GM18511 (cell line): ENCODE data around the gene RBM33.
"Not testable (repeated sequence)": the region's sequence is repeated elsewhere in the genome, so short reads cannot be mapped to it uniquely, and the experiment has no call there.

Experiments used
- ATAC-seq: cut with Tn5 transposase; IDR thresholded peaks from one replicate; pipeline ENCODE4 v1.9.1; 2021; ENCODE audit warnings: mild to moderate bottlenecking, moderate library complexity; ENCODE audit not compliant: unreplicated experiment

Gene RBM33

GRCh38 chr7:155685791-155686160 lies 41.3 kb downstream of the RBM33 start:
- peak; percentile 14 for ATAC-seq

DNA sequence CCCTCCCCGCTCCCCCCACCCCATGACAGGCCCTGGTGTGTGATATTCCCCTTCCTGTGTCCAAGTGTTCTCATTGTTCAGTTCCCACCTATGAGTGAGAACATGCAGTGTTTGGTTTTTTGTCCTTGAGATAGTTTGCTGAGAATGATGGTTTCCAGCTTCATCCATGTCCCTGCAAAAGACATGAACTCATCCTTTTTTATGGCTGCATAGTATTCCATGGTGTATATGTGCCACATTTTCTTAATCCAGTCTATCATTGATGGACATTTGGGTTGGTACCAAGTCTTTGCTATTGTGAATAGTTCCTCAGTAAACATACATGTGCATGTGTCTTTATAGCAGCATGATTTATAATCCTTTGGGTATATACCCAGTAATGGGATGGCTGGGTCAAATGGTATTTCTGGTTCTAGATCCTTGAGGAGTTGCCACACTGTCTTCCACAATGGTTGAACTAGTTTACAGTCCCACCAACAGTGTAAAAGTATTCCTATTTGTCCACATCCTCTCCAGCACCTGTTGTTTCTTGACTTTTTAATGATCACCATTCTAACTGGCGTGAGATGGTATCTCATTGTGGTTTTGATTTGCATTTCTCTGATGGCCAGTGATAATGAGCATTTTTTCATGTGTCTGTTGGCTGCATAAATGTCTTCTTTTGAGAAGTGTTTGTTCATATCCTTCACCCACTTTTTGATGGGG lies 42.3 kb downstream of the RBM33 start:
- ATAC-seq: not testable (repeated sequence)

DNA sequence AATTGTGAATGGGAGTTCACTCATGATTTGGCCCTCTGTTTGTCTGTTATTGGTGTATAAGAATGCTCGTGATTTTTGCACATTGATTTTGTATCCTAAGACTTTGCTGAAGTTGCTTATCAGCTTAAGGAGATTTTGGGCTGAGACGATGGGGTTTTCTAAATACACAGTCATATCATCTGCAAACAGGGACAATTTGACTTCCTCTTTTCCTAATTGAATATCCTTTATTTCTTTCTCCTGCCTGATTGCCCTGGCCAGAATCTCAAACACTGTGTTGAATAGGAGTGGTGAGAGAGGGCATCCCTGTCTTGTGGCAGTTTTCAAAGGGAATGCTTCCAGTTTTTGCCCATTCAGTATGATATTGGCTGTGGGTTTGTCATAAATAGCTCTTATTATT lies 43.8 kb downstream of the RBM33 start:
- not testable (repeated sequence) for ATAC-seq

DNA sequence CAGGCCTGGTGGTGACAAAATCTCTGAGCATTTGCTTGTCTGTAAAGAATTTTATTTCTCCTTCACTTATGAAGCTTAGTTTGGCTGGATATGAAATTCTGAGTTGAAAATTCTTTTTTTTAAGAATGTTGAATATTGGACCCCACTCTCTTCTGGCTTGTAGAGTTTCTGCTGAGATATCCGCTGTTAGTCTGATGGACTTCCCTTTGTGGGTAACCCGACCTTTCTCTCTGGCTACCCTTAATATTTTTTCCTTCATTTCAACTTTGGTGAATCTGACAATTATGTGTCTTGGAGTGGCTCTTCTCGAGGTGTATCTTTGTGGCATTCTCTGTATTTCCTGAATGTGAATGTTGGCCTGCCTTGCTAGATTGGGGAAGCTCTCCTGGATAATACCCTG lies 46.2 kb downstream of the RBM33 start:
- not testable (repeated sequence) for ATAC-seq

- no peak for ATAC-seq
These were observed 47.9 kb downstream of the RBM33 start for GRCh38 chr7:155692317-155692716.

DNA sequence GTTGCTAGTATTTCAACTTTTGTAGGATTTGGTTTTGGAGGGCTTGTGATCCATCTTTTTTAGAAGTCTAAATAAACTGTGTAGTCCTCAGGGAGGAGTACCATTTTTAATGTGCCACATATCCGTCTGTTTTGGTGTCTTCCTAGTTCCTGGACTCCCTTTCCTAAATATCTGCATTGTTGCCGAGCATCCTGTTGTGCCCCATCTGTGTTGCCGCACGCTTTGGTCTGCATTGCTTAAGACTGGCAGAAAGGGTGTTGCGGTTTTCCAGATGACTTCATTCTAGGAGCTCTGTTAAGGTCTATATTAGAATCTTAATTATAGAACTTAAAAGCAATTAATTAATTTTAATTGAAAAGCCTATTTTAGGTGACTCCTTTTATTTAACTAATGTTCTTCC lies 49.4 kb downstream of the RBM33 start:
- no peak for ATAC-seq

DNA sequence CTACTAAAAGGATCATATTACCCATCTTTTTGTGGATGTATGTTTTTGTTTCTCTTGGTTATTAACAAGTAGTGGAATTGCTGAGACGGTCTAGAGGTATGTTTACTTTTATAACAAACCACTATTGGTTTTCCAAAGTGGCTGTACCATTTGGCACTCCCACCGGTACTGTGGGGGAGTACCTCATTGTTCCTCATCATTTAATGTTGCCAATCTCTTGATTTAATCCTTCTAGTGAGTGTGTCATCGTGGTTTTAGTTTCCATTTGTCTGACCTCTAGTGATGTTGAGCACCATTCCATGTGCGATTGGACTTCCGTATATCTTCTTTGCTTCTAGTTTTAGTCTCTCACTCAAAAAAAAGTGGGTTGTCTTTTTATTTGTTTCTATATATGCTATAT lies 50.4 kb downstream of the RBM33 start:
- no peak for ATAC-seq

GRCh38 chr7:155696747-155697146 lies 52.3 kb downstream of the RBM33 start:
- ATAC-seq: no peak

DNA sequence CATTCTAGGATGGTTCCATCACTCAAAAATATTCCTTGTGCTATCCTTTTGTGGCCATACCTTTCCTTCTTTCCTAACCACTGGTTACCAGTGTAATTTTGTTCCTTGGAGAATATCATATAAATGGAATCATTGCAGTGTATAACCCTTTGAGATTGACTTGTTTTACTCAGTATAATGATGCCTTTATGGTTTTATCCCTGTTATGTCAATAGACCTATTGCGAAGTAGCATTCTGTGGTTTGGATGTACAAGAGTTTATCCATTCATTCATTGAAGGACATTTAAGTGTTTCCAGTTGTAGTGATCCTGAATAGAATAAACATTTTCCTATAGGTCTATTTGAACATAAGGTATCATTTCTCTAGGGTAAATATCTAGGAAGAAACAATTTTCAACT lies 54.2 kb downstream of the RBM33 start:
- no peak for ATAC-seq

GRCh38 chr7:155699180-155699579 lies 54.7 kb downstream of the RBM33 start:
- ATAC-seq: no peak

GRCh38 chr7:155700847-155701246 lies 56.4 kb downstream of the RBM33 start:
- ATAC-seq: no peak

DNA sequence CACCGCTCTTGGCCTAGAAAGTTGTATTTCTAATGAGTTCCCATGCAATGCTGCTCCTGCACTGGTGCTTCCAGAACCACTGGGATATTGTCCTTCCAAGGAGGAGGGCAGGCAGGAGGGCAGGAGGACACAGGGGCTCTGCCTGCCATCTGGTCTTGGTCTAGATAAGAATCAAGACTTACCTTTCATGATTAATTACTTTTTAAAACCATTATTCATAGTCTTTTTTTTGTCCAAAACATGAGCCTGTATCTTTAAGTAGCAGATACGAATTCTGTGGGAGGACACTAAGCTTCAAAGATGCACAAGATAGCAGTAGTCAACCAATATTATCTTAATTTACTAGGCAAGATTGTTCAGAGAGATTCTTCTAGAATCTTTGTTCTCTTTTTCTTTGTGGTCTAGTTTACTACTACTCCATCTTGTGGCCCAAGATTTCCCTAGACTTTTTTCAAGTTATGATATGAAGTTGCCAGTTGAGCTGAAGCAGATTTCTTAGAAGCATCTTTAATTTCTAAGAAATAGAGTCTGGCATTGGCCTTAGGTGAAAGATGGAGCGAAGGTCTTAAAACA lies 57.6 kb downstream of the RBM33 start:
- no peak for ATAC-seq

DNA sequence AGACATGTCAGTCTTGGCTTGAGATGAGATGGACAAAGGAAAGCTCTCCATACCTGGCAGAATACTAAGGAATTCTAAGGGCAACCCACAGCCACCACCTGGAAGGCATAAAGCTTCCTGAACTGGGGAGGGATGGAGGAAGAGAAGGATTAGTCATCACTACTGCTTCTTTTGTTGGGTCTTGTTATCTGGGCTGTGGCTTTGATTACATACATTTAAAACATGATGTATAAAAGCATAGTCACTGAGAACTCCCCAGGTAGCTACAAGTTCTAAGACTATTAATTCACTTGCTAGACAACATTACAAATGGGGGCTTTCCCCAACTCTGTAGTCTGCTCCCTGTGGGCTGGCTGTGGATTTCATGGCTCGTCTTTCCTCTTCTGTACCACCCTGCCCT lies 58.2 kb downstream of the RBM33 start:
- no peak for ATAC-seq

DNA sequence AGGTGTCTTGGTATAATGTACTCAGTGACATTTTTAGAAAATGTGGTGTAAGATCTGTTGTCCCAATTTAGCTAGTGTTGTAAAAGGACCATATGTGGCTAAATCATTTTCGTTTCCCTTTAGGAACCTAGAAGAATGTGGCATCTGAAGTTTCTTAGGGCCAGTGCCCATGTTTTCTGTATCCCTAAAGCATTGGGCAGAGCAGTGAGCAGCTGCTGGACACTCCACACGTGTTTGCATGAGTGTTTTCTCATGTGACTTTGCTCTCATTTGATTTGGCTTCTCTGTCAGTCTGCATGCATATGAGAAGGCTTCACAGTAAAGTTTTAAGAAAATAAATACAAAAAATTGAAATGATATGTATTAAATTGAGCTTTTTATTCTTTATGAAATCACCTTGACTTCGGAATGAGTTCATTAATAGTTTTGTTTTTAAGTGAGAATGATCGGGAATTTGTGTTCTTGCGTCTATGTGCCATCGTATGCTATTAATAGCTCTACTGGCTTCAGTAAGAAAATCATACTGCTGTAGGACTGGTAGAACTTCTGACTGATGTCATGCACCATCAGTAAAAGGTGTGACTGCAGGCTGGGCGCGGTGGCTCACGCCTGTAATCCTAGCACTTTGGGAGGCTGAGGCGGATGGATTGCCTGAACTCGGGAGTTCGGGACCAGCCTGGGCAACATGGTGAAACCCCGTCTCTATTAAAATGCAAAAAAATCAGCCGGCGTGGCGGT lies 61.3 kb downstream of the RBM33 start:
- ATAC-seq: no peak

DNA sequence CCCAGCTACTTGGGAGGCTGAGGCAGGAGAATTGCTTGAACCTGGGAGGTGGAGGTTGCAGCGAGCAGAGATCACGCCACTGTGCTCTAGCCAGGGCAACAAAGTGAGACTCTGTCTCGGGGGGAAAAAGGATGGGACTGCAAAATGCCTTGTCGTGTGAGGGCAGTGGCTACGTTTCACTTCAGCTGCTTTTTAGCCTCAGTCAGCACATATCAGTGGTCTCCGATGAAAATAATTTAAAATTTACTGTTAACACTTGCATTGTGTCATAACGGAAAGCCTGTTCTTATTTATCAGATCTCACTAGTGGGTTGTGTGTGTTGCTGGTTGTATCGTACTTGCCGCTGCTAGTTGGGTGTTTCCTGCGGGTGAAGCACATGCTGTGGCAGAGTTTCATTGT lies 61.9 kb downstream of the RBM33 start:
- no peak for ATAC-seq

GRCh38 chr7:155709453-155709852 lies 65.0 kb downstream of the RBM33 start:
- peak; percentile 71 for ATAC-seq

DNA sequence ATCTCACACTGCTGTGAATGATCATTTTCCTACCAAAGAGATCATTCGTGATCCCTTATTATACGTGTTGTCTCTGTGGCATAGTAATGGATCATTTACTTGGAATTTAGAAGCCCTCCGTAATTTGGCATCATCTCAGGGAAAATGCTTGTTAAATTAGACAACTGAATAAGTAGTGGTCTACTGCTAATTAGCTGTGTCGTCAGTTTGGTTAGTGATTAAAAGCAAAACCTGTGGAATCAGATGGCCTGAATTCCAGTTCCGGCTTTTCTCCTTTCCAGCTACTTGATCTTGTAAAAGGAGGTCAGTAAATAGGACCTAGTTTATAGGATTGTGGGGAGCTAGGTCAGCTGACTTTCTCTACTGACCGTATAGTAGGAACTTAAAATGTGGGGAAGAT lies 65.6 kb downstream of the RBM33 start:
- no peak for ATAC-seq

DNA sequence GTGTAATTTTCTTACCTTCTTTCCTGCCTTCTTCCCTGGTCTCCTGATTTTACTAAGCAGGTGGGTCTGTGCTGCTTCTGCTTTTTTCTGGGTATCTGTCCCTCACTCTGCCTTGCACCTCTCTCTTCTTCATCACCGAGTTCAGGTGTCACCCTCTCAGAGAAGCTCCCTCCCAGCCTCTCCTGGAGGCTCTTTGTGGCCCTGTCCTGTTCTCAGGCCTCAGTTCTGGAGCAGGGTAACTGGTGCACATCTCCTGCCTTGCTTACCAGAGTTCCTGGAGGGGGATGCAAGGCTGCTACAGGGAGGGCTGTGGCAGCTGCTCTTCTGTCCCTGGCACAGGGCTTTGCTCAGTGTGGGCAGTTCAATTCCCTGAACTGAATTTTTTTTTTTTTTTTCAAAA lies 66.1 kb downstream of the RBM33 start:
- peak; percentile 62 for ATAC-seq

GRCh38 chr7:155711081-155711480 lies 66.6 kb downstream of the RBM33 start:
- ATAC-seq: no peak

- no peak for ATAC-seq
These were observed 68.9 kb downstream of the RBM33 start for GRCh38 chr7:155713384-155713783.

GRCh38 chr7:155714702-155715101 lies 70.2 kb downstream of the RBM33 start:
- ATAC-seq: no peak

DNA sequence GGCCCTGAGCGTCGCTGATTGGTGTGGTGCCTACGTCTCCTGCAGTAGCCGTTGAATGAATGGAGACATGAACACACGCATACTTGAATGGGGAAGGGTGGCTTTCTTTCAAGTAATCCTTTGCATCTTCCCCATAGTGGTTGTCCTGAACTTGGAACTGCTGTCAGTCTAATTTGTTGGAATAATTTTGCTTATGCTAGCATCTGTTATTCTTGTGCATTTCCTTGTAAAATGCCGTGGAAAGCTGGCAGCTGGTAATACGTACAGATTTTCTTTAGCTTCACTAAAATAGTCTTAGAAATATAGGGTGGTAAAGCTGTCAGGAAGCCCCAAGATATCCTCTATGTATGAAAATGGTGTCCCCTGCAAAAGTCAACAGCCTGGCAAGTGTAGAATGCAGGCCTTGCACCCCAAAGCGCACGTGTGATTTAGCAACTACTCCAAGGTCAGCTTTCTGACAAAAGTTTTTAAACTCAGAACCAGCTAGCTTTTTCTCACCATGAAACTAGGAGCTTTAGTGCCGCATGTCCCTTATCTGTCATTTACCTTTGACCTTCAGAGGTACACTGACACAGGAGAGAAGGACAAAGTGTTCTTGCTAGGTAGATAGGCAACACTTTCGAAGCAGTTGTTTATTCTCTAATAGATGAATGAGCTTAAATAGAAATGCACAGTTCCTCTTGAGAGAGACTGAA lies 70.8 kb downstream of the RBM33 start:
- no peak for ATAC-seq
